NAMALWA (cell line): ENCODE results near the gene DNAJC22.
"Not testable (repeated sequence)": the region's sequence is repeated elsewhere in the genome, so short reads cannot be mapped to it uniquely, and the experiment has no call there.

Experiments
- DNase-seq: peaks from one replicate; pipeline ENCODE4 v3.0.0-alpha.2; 2015; ENCODE audit warnings: low spot score

DNAJC22 gene

GRCh38 chr12:49331380-49332222 is 15.1 kb upstream of the DNAJC22 start:
- no peak for DNase-seq

- DNase-seq, result no peak
These were observed 14.2 kb upstream of the DNAJC22 start for GRCh38 chr12:49332441-49332861.

- DNase-seq, result no peak
These were observed 13.8 kb upstream of the DNAJC22 start for GRCh38 chr12:49332891-49333371.

GRCh38 chr12:49333778-49334177 is 12.9 kb upstream of the DNAJC22 start:
- not testable (repeated sequence) for DNase-seq

GRCh38 chr12:49334226-49334625 is 12.5 kb upstream of the DNAJC22 start:
- no peak for DNase-seq

- no peak for DNase-seq
These were observed 12.0 kb upstream of the DNAJC22 start for GRCh38 chr12:49334681-49335080.

GRCh38 chr12:49335118-49335954 is 11.4 kb upstream of the DNAJC22 start:
- no peak for DNase-seq

GRCh38 chr12:49335955-49336644 is 10.6 kb upstream of the DNAJC22 start:
- DNase-seq, result no peak

- peak; percentile 82 for DNase-seq
These were observed 9.8 kb upstream of the DNAJC22 start, which contains the start of gene C1QL4 for GRCh38 chr12:49336645-49337584. C1QL4 (minus strand) TSS chr12:49337188; CDS start chr12:49336477, 711 bp downstream.

GRCh38 chr12:49338830-49339463 is 7.7 kb upstream of the DNAJC22 start:
- no peak for DNase-seq

- DNase-seq, result no peak
These were observed 7.2 kb upstream of the DNAJC22 start for GRCh38 chr12:49339464-49339861.

- peak; percentile 49 for DNase-seq
These were observed 6.4 kb upstream of the DNAJC22 start for GRCh38 chr12:49340095-49340870.

GRCh38 chr12:49340971-49341776 is 5.5 kb upstream of the DNAJC22 start:
- DNase-seq, result no peak

- no peak for DNase-seq
These were observed 5.0 kb upstream of the DNAJC22 start for GRCh38 chr12:49341777-49342065.

GRCh38 chr12:49342066-49342913 is 4.4 kb upstream of the DNAJC22 start:
- peak; percentile 91 for DNase-seq

- no peak for DNase-seq
These were observed 3.6 kb upstream of the DNAJC22 start for GRCh38 chr12:49342914-49343731.

GRCh38 chr12:49344486-49345050 is 2.1 kb upstream of the DNAJC22 start:
- DNase-seq, result no peak
